Measurements from ENCODE around the gene ARHGEF9. TPM values are rescaled to one million over a fixed set of nuclear protein-coding genes. Genes with fewer than 3 reads are reported as not detected.

The ARHGEF9 gene
- total and polyA plus RNA-seq, 2 donors from 2014 or later = 20.0 to 26.4 TPM

DNA sequence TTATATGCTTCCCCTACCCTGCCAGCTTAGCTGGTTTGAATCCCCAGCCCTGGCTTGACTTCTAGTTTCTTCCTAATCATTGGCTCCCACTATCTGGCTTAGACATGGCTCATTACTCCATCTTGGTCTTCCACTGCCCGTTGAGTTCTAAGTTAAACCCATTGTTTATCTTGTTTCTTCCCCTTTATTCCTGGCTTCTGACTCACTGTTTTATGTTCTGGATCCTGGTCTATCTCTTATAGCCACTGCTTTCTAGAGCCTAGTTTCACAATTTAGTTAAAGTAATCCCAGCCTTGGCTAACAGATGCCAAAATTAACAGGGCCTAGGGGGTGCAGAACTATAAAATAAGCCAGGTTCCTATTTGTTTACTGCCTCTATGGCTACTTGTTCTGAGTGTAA lies 120.9 kb downstream of the ARHGEF9 start:
- Histone ChIP-seq H3K4me3 (ENCODE audit: low read length in 3 of 3) (no peak overlapping the region), H3K27me3 (ENCODE audit: control insufficient read depth, insufficient read depth, low read length) (no peaks in the 10 kb centered on the region), H3K4me1 (ENCODE audit: control insufficient read depth in 2 of 3, insufficient read depth in 2 of 3, low read depth in 1 of 3, low read length in 3 of 3) (no peaks in the 10 kb centered on the region), H3K9ac (ENCODE audit: low read length in 3 of 3) (no peak overlapping the region), H3K9me3 (ENCODE audit: control insufficient read depth in 2 of 3, insufficient read depth in 1 of 3, low read length in 3 of 3) (no peaks in the 10 kb centered on the region), H3K36me3 (ENCODE audit: control insufficient read depth in 2 of 3, insufficient read depth in 3 of 3, low read length in 3 of 3) (peaks cover 0 to 10% (median 0%) of the 10 kb centered on the region in 3 donors), H3K27ac (ENCODE audit: low read depth in 2 of 2, low read length in 2 of 2) (no peak overlapping the region)
- intact Hi-C loops (cut with DNase I) = no loop called here
- FAIRE-seq = no peak
- DNase-seq = no peak
- TF ChIP-seq, protein P1, sequence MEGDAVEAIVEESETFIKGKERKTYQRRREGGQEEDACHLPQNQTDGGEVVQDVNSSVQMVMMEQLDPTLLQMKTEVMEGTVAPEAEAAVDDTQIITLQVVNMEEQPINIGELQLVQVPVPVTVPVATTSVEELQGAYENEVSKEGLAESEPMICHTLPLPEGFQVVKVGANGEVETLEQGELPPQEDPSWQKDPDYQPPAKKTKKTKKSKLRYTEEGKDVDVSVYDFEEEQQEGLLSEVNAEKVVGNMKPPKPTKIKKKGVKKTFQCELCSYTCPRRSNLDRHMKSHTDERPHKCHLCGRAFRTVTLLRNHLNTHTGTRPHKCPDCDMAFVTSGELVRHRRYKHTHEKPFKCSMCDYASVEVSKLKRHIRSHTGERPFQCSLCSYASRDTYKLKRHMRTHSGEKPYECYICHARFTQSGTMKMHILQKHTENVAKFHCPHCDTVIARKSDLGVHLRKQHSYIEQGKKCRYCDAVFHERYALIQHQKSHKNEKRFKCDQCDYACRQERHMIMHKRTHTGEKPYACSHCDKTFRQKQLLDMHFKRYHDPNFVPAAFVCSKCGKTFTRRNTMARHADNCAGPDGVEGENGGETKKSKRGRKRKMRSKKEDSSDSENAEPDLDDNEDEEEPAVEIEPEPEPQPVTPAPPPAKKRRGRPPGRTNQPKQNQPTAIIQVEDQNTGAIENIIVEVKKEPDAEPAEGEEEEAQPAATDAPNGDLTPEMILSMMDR (IDR thresholded peaks at IDR 0.05; ENCODE audit: borderline replicate concordance, extremely low read depth, insufficient read depth) = no peak

DNA sequence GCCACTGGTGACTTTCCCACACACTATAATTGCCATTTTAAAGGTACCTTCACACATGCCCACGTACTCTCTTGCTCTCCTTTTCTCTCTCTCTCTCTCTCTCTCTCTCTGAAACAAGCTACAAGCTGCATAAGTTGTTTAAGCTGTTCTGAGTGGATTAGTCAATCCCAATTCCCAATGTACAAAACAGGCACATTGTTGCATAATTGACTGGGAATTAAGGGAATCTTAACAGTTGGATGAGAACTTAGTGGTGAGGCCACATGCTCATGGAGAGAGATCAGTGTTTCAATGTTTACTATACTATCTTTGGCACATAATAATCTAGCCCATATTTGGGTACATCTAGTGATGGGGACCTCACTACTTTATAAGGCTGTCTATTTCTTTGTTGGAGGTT lies 123.3 kb downstream of the ARHGEF9 start:
- FAIRE-seq = no peak
- no peaks in the 10 kb centered on the region for H3K4me1 ChIP-seq (ENCODE audit: control insufficient read depth in 2 of 3, insufficient read depth in 2 of 3, low read depth in 1 of 3, low read length in 3 of 3)

DNA sequence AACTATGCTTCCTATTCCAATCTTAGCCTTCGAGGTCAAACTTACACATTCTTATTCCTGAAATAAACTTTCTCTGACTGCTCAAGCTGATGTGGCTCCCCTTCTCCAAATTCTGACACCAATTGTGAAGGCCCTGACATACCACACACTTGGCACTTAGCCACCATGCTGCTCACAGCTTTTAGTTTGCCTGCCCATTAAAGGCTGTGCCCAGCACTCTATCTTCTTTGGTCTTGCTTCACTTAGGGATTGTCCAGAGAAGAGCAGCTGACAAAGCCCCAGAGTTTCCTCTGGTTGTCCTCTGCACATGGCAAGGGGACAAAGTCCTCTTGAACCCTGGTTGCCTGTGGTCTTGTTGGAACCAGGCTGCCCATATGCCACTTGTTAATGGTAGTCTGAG lies 126.1 kb downstream of the ARHGEF9 start:
- H3K9me3 ChIP-seq (ENCODE audit: control insufficient read depth in 2 of 3, insufficient read depth in 1 of 3, low read length in 3 of 3) = no peaks in the 10 kb centered on the region
- no peak for DNase-seq
- no peak overlapping the region for H3K4me3 ChIP-seq (ENCODE audit: low read length in 3 of 3)
- FAIRE-seq = no peak
- H3K27ac ChIP-seq (ENCODE audit: low read depth in 2 of 2, low read length in 2 of 2) = no peak overlapping the region
- no peaks in the 10 kb centered on the region for H3K27me3 ChIP-seq (ENCODE audit: control insufficient read depth, insufficient read depth, low read length)
- H3K36me3 ChIP-seq (ENCODE audit: control insufficient read depth in 2 of 3, insufficient read depth in 3 of 3, low read length in 3 of 3) = peaks cover 0 to 7% (median 2%) of the 10 kb centered on the region in 3 donors
- H3K4me1 ChIP-seq (ENCODE audit: control insufficient read depth in 2 of 3, insufficient read depth in 2 of 3, low read depth in 1 of 3, low read length in 3 of 3) = no peaks in the 10 kb centered on the region
- intact Hi-C loops (cut with DNase I) = no loop called here
- TF ChIP-seq, protein P1 (IDR thresholded peaks at IDR 0.05; ENCODE audit: borderline replicate concordance, extremely low read depth, insufficient read depth) = no peak
- H3K9ac ChIP-seq (ENCODE audit: low read length in 3 of 3) = no peak overlapping the region

More for the DNA sequence above, 123.3 kb downstream of the ARHGEF9 start:
- H3K27ac ChIP-seq (ENCODE audit: low read depth in 2 of 2, low read length in 2 of 2) = no peak overlapping the region
- H3K4me3 ChIP-seq (ENCODE audit: low read length in 3 of 3) = no peak overlapping the region
- no peaks in the 10 kb centered on the region for H3K9me3 ChIP-seq (ENCODE audit: control insufficient read depth in 2 of 3, insufficient read depth in 1 of 3, low read length in 3 of 3)
- H3K36me3 ChIP-seq (ENCODE audit: control insufficient read depth in 2 of 3, insufficient read depth in 3 of 3, low read length in 3 of 3) = peaks cover 0 to 9% (median 0%) of the 10 kb centered on the region in 3 donors
- DNase-seq = no peak
- no peaks in the 10 kb centered on the region for H3K27me3 ChIP-seq (ENCODE audit: control insufficient read depth, insufficient read depth, low read length)
- no peak overlapping the region for H3K9ac ChIP-seq (ENCODE audit: low read length in 3 of 3)
- TF ChIP-seq, protein P1 (IDR thresholded peaks at IDR 0.05; ENCODE audit: borderline replicate concordance, extremely low read depth, insufficient read depth) = no peak
- intact Hi-C loops (cut with DNase I) = no loop called here

DNA sequence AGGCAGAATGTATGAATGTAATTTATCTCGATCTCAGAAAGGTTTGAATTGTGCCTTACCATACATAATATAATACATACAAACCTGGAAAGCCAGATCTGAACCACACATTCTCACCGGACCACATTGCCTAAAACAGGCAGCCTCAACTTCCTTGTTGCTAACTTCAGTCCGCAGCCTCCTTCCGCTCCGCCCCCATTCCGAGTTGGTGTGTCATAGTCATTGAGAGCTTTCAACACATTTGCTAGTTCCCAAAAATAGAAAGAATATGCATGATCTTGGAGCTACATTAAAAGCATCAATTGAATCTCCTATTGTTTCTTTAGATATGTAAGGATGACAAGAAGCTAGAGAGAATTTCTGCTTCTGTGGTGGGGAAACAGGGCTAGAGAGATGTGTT lies 127.2 kb downstream of the ARHGEF9 start:
- intact Hi-C loops (cut with DNase I) = no loop called here
- no peaks in the 10 kb centered on the region for H3K9me3 ChIP-seq (ENCODE audit: control insufficient read depth in 2 of 3, insufficient read depth in 1 of 3, low read length in 3 of 3)
- TF ChIP-seq, protein P1 (IDR thresholded peaks at IDR 0.05; ENCODE audit: borderline replicate concordance, extremely low read depth, insufficient read depth) = no peak
- no peak overlapping the region for H3K4me3 ChIP-seq (ENCODE audit: low read length in 3 of 3)
- H3K9ac ChIP-seq (ENCODE audit: low read length in 3 of 3) = no peak overlapping the region
- no peak overlapping the region for H3K27ac ChIP-seq (ENCODE audit: low read depth in 2 of 2, low read length in 2 of 2)
- H3K4me1 ChIP-seq (ENCODE audit: control insufficient read depth in 2 of 3, insufficient read depth in 2 of 3, low read depth in 1 of 3, low read length in 3 of 3) = no peaks in the 10 kb centered on the region
- no peaks in the 10 kb centered on the region for H3K27me3 ChIP-seq (ENCODE audit: control insufficient read depth, insufficient read depth, low read length)
- FAIRE-seq (no peak), DNase-seq (no peak)
- peaks cover 0 to 7% (median 2%) of the 10 kb centered on the region in 3 donors for H3K36me3 ChIP-seq (ENCODE audit: control insufficient read depth in 2 of 3, insufficient read depth in 3 of 3, low read length in 3 of 3)

Measured in kidney (tissue), 14 donors.